ENCODE data around the gene ANKLE1. TPM values are rescaled to one million over a fixed set of nuclear protein-coding genes. Genes with fewer than 3 reads are reported as not detected.
A peak's percentile ranks its signal among the peaks of the same experiment; 100 is the strongest.

ANKLE1 gene
- total RNA-seq, 2 donors from 2014 or later: 0.27 to 0.44 TPM

DNA sequence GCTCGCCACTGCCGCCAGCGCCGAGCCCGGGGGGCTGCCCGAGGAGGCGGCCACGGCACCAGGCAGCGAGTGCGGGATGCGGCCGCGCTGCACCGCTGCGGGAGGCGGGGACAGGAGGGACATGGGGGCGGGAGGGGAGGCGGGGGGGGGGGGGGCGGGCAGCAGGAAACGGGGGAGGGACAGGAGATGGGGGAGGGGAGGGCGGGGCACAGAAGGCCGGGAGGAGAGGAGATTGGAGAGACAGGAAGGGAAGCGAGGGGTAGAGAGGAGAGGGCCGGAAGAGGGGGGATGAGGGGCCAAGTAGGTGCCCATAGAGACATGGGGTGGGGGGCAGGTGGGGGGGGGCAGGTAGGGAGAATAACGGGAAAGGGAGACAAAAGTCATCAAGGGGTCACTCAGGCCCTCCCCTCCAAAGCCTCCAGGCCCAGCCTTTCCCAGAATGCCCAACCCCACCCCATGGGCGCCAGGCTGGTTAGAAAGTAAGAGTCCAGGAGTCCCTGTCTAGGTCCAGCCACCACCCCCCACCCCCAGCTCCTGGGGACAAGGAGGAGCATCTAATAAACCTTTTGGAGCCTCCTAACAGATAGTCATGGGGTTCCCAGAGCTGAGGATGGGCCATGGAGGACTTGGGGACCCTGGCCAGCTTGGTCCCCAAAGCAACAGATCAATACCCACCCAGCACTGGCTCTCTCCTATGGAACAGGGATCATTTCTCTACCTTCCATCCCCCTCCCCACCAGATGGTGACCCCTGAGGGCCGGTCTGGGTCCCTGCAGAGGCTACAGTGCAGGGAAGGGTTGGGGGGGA lies 45.5 kb upstream of the ANKLE1 start:
- TF ChIP-seq, protein P1, sequence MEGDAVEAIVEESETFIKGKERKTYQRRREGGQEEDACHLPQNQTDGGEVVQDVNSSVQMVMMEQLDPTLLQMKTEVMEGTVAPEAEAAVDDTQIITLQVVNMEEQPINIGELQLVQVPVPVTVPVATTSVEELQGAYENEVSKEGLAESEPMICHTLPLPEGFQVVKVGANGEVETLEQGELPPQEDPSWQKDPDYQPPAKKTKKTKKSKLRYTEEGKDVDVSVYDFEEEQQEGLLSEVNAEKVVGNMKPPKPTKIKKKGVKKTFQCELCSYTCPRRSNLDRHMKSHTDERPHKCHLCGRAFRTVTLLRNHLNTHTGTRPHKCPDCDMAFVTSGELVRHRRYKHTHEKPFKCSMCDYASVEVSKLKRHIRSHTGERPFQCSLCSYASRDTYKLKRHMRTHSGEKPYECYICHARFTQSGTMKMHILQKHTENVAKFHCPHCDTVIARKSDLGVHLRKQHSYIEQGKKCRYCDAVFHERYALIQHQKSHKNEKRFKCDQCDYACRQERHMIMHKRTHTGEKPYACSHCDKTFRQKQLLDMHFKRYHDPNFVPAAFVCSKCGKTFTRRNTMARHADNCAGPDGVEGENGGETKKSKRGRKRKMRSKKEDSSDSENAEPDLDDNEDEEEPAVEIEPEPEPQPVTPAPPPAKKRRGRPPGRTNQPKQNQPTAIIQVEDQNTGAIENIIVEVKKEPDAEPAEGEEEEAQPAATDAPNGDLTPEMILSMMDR (IDR thresholded peaks at IDR 0.05): no peak
- Histone ChIP-seq H3K9me3 (no peaks in the 10 kb centered on the region), H3K4me1 (peaks cover 31% of the 10 kb centered on the region), H3K4me3 (peak overlapping the region; percentile 60), H3K27ac (peak overlapping the region; percentile 85), H3K9ac (ENCODE audit: low read depth in 2 of 2, low read length in 2 of 2) (peak overlapping the region; percentile 67 to 79), H3K36me3 (peaks cover 9% of the 10 kb centered on the region), H3K27me3 (no peaks in the 10 kb centered on the region)
- DNase-seq: peak; percentile 68
- intact Hi-C loops (cut with DNase I): no loop called here

DNA sequence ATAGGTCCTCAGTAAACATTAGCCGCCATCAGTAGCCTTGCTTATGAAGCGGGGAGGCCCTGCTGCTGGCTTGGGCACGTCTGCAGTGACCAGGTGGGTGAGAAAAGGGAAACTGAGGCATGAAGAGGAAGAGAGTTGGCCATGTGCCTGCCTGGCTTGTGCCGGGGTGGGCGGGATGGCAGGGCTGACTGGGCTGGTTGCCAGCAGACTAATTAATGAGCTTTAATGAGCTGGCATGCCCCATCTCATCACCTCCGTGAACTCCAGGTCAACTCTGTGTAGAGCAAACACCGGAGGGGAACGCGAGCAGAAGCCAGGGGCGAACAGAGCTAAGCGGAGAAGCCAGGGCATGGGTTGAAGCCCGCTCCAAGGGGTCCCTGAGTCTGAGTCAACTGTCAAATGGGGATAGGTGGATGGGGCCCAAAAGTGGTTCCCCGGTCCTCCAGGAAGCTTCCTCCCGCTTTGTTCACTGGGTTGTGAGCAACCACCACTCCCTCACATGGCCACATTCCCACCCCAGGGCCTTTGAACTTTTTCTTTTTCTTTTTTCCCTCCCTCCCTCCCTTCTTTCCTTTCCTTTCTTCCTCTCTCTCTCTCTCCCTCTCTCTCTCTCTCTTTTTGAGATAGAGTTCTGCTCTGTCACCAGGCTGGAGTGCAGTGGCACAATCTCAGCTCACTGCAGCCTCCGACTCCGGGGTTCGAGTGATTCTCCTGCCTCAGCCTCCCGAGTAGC lies 44.7 kb upstream of the ANKLE1 start:
- Histone ChIP-seq H3K27ac (peak overlapping the region; percentile 70), H3K27me3 (no peaks in the 10 kb centered on the region), H3K9ac (ENCODE audit: low read depth in 2 of 2, low read length in 2 of 2) (peak overlapping the region in 1 of 2 donors; percentile 63), H3K9me3 (no peaks in the 10 kb centered on the region), H3K4me1 (peaks cover 33% of the 10 kb centered on the region), H3K4me3 (no peak overlapping the region), H3K36me3 (peaks cover 6% of the 10 kb centered on the region)
- intact Hi-C loops (cut with DNase I): no loop called here
- TF ChIP-seq, protein P1 (IDR thresholded peaks at IDR 0.05): no peak
- no peak for DNase-seq

DNA sequence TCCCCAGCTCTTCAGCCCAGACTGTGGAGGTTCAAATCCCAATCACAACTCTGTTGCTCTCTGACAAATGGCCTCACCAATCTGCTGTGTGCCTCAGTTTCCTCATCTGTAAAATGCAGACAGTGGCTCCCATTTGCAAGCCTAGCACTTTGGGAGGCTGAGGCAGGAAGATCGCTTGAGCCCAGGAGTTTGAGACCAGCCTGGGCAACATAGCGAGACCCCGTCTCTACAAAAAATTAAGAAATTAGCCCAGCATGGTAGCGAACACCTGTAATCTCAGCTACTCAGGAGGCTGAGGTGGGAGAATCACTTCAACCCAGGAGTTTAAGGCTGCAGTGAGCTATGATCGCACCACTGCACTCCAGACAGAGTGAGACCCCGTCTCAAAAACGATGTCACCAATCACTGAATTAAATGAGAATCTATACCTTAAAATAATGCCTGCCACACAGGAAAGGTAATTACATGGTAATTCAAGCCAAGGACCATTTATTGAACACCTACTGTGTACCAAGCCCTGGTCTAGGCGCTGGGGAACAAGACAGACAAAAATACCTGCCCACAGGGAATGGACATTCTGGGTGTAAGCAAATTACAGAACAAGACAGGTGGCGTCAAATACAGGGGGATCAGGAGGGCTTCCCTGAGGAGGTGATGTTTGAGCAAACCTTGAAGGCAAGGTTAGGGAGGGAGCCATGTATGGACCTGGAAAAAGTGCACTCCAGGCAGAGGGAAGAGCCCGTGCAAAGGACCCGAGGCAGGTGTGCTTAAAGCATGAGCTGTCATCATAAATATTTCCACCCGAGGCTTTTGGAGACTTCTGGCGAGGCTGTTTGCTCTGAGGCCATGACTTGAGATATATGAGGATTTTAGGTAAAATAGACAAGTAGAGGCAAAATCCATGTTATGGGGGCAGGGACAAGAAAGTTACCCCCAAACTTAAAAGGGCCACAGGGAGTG lies 43.7 kb upstream of the ANKLE1 start:
- DNase-seq: no peak
- no peaks in the 10 kb centered on the region for H3K9me3 ChIP-seq
- TF ChIP-seq, protein P1 (IDR thresholded peaks at IDR 0.05): no peak
- H3K27me3 ChIP-seq: no peaks in the 10 kb centered on the region
- H3K9ac ChIP-seq (ENCODE audit: low read depth in 2 of 2, low read length in 2 of 2): no peak overlapping the region
- intact Hi-C loops (cut with DNase I): no loop called here
- no peaks in the 10 kb centered on the region for H3K36me3 ChIP-seq
- no peak overlapping the region for H3K4me3 ChIP-seq
- peaks cover 41% of the 10 kb centered on the region for H3K4me1 ChIP-seq
- H3K27ac ChIP-seq: no peak overlapping the region

DNA sequence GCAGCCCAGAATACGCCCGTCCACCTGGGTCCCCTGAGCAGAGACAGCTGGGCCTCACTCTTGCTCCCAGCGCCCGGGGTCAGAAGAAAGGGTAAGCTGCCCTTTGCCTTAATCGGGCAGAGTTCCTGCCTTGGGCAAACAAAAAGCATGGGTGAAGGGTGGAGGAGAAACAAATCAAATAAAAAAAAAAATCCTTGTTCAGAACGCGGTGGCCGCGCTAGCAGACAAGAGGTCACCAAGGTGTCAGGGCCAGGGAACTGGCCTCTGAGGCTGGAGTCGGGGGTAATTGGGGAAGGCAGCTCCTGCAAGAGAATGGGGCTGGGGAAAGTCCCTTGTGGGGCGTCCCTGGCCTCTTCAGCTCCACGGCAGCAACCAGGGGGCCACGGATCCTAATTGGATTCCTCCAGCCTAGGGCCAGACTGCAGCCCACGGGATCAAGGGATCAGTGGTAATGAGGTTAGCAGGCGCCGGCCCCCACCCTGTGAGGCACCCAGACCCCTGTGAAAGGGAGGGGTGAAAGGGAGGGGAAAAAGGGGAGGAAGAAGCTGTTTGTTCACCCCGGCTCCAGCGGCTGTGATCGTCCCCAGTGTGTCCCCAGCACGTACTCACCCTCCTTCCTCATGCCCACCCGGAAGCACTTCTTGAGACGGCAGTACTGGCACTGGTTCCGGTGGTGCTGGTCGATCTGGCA lies 41.5 kb upstream of the ANKLE1 start:
- Histone ChIP-seq H3K9ac (ENCODE audit: low read depth in 2 of 2, low read length in 2 of 2) (peak overlapping the region; percentile 66 to 72), H3K4me1 (peaks cover 36% of the 10 kb centered on the region), H3K4me3 (no peak overlapping the region), H3K9me3 (no peaks in the 10 kb centered on the region), H3K36me3 (no peaks in the 10 kb centered on the region), H3K27me3 (no peaks in the 10 kb centered on the region), H3K27ac (peak overlapping the region; percentile 70)
- DNase-seq: peak; percentile 79
- intact Hi-C loops (cut with DNase I): no loop called here
- TF ChIP-seq, protein P1 (IDR thresholded peaks at IDR 0.05): no peak
